Myocyte (in vitro differentiated cells): Measurements from ENCODE around the gene SEC14L1. TPM values are rescaled to one million over a fixed set of nuclear protein-coding genes. Genes with fewer than 3 reads are reported as not detected.

Experiments used
- DNase-seq: peaks from one replicate; pipeline ENCODE4 v3.0.0-alpha.2; 2012; ENCODE audit warnings: low read depth
- total RNA-seq: library from RNA; depleted of rRNA; stranded (reverse); fragments of >200 nt; gene quantifications from 2 replicates; pipeline ENCODE4 v1.2.3, GENCODE V29; 2014

SEC14L1 gene
- total RNA-seq, 1 donor from 2014 or later = 71.1 TPM

DNA sequence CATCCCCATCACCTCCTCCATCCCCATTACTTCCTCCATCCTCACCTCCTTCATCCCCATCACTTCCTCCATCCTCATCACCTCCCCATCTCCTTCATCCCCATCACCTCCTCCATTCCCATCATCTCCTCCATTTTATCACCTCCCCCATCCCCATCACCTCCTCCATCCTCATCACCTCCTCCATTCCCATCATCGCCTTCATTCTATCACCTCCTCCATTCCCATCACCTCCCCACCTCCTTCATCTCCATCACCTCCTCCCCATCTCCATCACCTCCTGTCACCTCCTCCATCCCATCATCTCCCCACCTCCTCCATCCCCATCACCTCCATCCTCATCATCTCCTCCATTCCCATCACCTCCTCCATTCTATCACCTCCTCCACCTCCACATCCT is 116.4 kb downstream of the SEC14L1 start:
- no peak for DNase-seq

DNA sequence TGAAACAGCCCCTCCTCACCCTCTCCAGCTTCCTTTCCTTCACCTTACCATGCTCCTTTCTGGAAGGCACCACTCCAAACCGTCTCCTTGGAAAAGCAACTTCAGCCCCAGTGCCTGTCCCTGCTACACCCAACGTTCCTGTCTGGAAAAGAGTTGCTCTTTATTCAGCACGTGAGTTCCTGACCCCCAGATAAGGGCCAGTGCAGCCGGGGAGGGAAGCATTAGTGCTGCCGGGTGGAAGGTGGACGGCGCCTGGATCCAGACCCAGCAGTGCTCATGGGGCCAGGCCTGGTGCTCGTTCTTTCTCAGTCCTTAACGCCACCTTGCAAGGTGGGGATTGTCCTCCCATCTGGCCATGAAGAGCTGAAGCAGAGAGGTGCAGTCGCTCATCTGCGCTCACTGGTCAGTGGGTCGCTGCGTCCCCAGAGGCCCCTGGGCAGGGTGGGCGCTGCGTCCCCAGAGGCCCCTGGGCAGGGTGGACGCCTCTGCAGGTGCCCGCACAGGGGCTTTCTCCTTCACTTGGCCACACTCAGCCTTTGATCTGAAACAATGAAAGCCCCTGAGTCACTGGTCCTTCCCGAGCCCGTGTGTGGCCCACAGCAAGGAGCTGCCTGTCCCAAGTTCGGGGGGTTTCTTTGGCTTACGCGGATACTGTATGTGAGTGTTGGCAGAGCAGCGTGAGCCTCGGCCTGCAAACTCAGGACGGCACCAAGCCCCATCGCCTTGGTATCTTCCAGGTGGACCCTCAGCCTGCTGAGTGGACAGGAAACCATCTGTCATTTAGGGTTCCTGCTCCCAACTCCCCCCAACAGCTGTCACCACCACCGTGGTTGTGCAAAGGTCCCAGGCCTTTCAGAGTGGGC is 117.1 kb downstream of the SEC14L1 start:
- no peak for DNase-seq

DNA sequence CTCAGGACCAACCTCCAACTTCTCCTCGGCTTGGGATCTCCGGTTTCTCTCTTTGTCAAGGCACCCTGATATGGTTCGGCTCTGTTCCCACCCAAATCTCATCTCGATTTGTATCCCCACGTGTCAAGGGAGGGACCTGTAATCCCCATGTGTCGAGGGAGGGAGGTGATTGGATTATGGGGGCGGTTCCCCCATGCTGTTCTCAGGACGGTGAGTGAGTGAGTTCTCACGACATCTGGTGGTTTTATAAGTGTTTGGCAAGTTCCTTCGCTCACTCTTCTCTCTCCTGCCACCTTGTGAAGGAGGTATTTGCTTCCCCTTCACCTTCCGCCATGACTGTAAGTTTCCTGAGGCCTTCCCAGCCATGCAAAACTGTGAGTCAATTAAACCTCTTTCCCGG is 117.9 kb downstream of the SEC14L1 start:
- DNase-seq = no peak

DNA sequence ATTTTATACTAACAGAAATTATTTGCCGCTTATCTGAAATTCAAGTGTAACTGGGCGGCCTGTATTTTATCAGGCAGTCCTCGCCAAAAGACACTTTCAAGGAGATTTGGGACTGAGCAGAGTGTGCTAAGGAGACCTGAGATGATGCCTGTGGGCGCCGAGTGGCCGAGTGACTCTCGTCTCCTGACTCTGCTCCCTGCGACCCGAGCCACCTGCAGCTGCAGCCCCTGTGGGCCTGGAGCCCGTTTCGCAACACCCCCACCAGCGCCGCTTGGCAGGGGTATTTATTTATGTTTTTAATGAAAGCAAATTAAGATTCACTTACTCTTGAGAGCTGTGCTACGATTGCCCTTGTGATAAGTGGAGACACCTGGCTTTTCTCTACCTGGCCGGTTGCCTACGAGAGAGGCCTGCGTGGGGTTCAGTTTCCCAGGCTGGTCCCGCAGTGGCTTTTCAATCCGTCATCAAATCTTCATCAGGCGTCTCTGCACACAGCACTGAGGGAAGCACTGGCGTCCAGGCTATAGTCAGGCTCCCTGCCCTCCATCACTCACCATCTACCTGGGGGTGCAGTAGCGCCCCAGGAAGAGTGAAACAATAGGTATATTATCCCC is 124.0 kb downstream of the SEC14L1 start:
- no peak for DNase-seq

DNA sequence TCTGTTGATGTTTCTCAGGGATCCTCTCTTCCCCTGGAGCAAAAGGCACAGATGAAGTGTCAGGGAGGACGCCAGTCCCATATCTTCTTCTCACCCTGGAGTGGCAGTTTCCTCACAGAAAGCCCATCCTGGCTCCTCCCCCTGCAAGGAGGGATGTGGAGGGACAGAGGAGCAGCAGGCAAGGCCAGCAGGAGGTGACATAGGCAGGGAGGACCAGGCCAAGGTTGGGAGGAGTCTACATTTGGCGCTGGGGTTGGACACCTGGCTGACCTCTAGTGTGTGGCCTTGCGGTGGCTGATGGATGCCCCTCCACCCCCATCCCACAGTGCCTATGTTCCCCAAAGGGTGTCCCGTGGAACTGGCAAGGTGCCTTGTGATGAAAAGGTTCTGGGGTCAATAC is 125.4 kb downstream of the SEC14L1 start:
- no peak for DNase-seq
